Upper lobe of left lung (tissue), 4 donors: Measurements from ENCODE around the gene DLL1.

ENCODE experiments used
- CTCF ChIP-seq, 6 experiments: fragments of 450-650 bp in 4 of 6; fragments of 200-600 bp in 2 of 6; sonication (generic) in 2 of 6; IDR thresholded peaks; one replicate each; pipeline ENCODE4 v1.5.1; 2016 to 2019; ENCODE audit warnings: antibody characterized with exemption in 6 of 6
- EP300 ChIP-seq, 4 donors: sonication (generic); formaldehyde crosslinking; IDR thresholded peaks; one replicate each; pipeline ENCODE4 v1.5.1; 2017; ENCODE audit warnings: antibody characterized with exemption in 4 of 4, control low read depth in 2 of 4
- POLR2A ChIP-seq, 4 donors: fragments of 450-650 bp; IDR thresholded peaks; one replicate each; pipeline ENCODE4 v1.5.1; 2016 to 2017; ENCODE audit warnings: antibody characterized with exemption in 4 of 4, mild to moderate bottlenecking in 2 of 4

DNA sequence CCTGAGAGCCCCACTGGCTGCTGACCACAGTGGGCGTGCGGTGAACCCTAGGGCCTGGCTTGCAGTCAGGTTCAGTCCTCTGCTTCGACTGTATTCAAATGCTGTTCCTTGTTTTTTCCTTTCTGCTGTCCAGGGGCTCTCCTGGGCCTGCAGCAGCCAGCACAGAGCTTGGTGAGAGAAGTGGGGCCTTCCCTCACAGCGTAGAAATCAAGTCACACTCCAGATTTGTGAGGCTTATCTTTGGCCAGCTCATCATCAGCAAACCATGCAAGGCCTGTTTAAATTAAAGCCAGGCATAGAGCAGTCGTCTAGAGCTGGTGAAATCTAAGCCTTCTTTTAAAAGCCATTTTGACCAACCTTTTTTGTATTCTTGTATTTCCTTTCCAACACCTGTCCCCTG is 24.1 kb upstream of the DLL1 start:
- TF ChIP-seq POLR2A (IDR thresholded peaks at IDR 0.05): no peak
- no peak for TF ChIP-seq CTCF (IDR thresholded peaks at IDR 0.05)
- no peak for TF ChIP-seq EP300 (IDR thresholded peaks at IDR 0.05)
